CD4-positive, alpha-beta T cell treated with Interferon alpha-2 for 1 hour (primary cell): ENCODE data around the gene LTBP1.

Experiments
- DNase-seq, 2 donors: peaks; one replicate each; pipeline ENCODE4 v3.0.0-alpha.2; 2020 to 2022

LTBP1 gene

GRCh38 chr2:33238111-33238510, 291.4 kb downstream of the LTBP1 start:
- DNase-seq: no peak

DNA sequence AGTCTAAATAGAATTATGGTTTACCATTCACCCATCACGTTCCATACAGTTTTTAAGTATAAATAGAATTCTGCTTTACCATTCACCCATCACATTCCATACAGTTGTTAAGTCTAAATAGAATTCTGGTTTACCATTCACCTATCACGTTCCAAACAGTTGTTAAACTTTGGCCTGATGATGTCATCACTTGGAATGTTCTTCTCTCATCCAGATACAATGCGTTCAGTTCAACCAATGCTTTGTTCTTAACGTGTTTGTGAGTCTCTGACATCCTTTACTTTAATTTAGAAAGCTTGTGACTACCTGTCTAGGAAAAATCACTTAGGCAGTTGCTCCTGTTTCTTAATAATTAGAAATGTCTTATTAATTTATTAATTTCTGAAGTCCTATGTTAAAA, 293.4 kb downstream of the LTBP1 start:
- DNase-seq: no peak

DNA sequence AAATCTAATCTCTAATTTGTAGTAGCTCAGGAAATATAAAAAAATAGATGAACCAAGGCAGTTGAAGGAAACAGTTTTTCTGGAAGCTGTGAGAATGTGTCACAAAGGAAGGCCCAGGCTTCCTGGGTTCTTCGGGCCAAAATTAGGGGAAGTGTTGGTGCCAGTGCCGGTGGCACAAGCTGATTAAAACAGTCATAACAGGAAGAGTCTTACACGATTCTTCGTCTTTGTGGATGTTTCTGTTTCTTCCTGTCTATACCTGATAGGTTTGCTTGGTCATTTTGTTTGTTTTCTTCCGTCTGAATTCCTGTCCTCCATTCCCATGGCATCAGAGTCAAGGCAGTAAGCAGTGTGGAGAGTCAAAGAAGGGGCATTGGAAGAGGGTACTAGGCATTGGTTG, 294.3 kb downstream of the LTBP1 start:
- DNase-seq: no peak

DNA sequence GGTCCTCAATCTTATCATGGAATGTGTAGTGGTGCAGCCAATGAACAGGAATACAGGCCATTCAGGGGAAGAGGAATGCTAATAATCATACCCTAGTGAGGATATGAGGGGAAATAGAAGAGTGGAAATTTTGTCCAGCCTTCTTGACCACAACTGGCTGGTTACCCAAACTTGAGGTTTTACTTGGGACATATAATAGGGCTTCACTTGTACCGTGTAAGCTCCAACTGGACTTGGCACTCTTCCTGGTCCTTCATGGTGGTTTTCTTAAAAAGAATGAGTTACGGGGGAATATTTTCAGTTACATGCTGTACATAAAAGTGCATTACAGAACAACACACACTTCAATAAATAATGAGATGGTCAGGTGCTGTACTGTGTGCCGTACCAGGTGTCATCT, 294.8 kb downstream of the LTBP1 start:
- no peak for DNase-seq

- DNase-seq: no peak
Measured at GRCh38 chr2:33242845-33243244, 296.1 kb downstream of the LTBP1 start.

GRCh38 chr2:33246432-33246831, 299.7 kb downstream of the LTBP1 start:
- DNase-seq: no peak

GRCh38 chr2:33247365-33247764, 300.6 kb downstream of the LTBP1 start:
- DNase-seq: no peak

DNA sequence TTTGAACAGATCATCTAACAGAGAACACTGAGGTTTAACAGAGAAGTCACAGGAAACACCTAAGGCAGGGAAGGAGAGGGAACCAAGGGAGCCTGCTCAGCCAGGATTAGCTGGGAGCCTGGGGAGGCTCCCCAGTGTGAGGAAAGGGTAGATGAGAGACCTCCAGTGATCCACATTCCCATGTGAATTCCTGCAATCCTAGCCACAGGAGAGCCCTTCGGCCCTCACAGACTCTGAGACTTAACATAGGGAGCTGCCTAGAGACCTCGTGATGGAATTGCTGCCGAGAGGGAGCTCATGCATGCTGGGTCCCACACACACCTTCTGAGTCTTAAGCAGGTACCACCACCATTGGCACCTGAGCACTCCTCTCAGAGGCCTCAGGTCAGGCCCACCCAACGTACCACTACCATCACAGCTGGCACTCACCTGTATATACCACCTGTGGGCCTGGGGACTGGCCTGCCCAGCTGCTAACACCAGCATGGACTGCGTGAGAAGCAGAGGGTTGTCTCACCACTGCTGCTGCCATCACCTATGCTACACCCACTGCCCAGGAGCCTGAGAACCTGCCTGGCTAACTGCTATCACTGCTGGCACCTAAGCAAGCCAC, 303.8 kb downstream of the LTBP1 start:
- no peak for DNase-seq

- DNase-seq: no peak
Measured at GRCh38 chr2:33256162-33256755, 309.5 kb downstream of the LTBP1 start.

- no peak for DNase-seq
Measured at GRCh38 chr2:33258387-33258786, 311.6 kb downstream of the LTBP1 start.

- no peak for DNase-seq
Measured at GRCh38 chr2:33262097-33262496, 315.3 kb downstream of the LTBP1 start.

- DNase-seq: no peak
Measured at GRCh38 chr2:33264766-33265165, 318.0 kb downstream of the LTBP1 start.

GRCh38 chr2:33265584-33266338, 319.0 kb downstream of the LTBP1 start:
- DNase-seq: no peak

GRCh38 chr2:33266467-33266866, 319.7 kb downstream of the LTBP1 start:
- DNase-seq: no peak

- DNase-seq: no peak
Measured at GRCh38 chr2:33267043-33267442, 320.3 kb downstream of the LTBP1 start.

- DNase-seq: no peak
Measured at GRCh38 chr2:33267756-33268155, 321.0 kb downstream of the LTBP1 start.

DNA sequence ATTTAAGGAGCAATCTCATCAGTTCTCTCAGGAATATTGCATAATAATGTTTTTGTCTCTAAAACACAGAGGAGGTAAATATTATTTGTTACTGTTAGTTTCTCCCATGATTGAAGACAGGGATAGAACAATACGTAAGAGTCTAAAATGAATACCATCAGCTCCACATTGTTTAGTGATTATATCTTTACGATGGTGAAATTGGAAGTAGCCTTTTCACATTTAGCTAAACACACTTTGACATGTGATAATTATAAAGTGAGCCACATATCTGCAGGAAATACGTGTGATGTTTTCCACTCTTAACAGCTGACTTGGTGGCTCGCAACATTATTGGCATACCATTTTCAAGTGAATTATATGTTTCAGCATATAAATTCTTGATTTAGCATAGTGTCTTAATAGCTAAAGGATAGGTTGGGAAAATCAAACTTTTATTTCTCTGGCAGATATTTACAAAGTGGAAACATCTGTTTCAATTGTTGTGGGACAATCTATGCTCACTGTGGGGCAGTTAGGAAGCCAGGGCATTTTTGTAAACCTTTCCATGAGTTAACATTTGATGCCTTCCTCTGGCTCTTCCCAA, 321.6 kb downstream of the LTBP1 start:
- no peak for DNase-seq

DNA sequence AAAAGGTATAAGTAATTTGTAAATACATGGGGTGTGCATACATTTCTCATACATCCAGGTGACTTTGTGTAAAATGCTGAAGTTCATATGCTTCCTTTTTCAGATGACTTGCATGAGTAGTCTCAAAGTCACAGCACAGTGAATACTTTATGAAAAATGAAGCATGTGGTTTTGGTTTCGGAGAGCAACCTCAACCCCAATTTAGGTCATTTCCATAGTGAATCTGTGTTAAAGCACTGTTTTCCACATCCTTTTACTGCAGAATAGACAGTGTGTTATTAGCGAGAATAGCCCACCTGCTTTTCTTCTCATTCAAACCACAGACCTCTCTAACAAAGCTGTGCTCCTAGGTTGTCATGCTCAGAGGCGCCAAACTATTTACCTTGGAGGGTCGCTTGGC, 325.2 kb downstream of the LTBP1 start:
- peak in 1 of 2 donors; percentile 40 for DNase-seq

DNA sequence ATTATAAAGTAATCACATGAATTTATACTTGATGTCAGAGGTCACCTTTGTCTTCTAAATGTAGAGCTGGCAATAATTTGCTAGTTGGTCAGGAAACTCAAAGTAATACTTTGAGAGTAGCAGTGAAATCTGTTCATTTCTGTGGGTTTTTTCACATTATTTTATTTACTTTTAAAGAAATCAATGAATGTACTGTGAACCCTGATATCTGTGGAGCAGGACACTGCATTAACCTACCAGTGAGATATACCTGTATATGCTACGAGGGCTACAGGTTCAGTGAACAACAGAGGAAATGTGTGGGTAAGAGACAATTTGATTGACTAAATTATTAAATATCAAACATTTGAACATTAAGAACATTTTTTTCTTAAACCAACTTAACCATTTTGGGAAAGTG, 326.7 kb downstream of the LTBP1 start:
- no peak for DNase-seq

DNA sequence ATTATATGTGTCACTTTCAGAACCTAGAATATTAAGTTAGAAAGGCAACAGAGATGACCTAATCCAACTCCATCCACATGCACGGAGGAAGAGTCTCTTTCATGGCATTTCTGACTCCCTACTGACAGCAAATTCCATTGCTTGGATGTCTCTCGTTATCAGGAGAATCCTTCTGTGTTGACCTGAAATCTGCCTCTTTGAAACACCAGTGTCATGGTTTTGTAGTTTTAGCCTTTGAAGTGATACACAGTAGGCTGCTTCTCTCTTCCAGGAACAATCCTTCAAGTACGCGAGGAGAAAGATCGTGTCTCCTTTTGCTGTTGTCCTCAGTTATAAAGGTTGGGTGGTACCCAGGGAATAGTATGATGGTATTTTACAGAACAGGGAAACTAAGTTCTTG, 327.8 kb downstream of the LTBP1 start:
- no peak for DNase-seq

DNA sequence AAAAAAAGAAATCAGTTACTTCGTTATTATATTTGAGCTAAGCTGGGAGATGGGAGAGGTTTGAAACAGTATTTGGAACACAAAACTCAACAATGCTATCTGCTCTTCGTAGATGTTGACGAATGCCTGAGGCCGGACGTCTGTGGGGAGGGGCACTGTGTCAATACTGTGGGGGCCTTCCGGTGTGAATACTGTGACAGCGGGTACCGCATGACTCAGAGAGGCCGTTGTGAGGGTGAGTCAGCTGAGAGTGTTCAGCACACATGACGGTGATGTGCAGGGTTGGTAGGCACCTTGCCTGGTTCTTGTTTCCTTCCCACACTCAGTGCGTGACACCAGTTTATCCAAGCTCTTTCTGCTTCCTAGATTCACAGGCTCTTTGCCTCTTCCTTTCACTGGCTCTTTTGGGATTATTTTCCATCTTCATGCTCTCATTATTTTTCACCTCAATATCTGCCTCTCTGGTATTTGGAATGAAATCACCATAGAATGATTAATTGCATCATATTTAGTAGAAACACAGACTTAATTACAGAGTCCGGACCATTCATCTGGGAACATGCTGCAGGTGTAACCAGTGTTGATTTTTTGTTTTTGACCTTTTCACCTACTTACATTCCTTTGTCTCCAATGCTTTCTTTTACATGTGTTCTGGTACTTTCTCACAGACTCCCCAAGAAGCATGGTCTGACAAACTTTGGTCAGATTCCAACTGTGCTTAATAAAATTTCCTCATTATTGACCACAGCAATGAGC, 329.1 kb downstream of the LTBP1 start:
- peak; percentile 22 to 61 for DNase-seq

DNA sequence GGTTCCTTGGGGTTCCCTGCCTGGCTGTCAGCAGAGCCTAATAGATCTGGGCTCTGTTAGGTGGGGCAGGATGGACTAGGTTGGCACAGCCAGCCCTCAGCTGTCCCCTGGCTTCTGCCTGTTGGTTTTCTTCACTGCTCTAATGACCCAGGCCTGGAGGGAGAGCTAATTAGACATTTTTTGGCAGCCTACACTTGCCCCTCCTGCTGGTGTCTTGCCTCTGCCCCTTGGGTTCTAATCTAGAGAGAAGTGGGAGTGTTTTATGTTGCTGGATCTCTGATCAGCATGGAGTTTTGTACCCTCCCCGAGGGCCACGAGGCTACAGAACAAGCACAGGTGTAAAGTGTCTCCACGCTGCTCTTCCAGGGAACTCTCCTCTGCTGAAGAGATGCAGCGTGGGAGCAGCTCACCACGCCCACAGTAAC, 330.3 kb downstream of the LTBP1 start:
- no peak for DNase-seq

GRCh38 chr2:33278245-33278943, 331.6 kb downstream of the LTBP1 start:
- no peak for DNase-seq
